ENCODE data around the gene TMEM44.

Gene TMEM44

GRCh38 chr3:194664857-194665256 lies 31.6 kb upstream of the TMEM44 start:
- TF ChIP-seq, protein P1, sequence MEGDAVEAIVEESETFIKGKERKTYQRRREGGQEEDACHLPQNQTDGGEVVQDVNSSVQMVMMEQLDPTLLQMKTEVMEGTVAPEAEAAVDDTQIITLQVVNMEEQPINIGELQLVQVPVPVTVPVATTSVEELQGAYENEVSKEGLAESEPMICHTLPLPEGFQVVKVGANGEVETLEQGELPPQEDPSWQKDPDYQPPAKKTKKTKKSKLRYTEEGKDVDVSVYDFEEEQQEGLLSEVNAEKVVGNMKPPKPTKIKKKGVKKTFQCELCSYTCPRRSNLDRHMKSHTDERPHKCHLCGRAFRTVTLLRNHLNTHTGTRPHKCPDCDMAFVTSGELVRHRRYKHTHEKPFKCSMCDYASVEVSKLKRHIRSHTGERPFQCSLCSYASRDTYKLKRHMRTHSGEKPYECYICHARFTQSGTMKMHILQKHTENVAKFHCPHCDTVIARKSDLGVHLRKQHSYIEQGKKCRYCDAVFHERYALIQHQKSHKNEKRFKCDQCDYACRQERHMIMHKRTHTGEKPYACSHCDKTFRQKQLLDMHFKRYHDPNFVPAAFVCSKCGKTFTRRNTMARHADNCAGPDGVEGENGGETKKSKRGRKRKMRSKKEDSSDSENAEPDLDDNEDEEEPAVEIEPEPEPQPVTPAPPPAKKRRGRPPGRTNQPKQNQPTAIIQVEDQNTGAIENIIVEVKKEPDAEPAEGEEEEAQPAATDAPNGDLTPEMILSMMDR (IDR thresholded peaks at IDR 0.05; ENCODE audit: borderline replicate concordance, insufficient read depth, low read depth, low read length): no peak

GRCh38 chr3:194661946-194662345 lies 28.7 kb upstream of the TMEM44 start:
- TF ChIP-seq, protein P1 (IDR thresholded peaks at IDR 0.05; ENCODE audit: borderline replicate concordance, insufficient read depth, low read depth, low read length): no peak
- no peak overlapping the region for H3K4me3 ChIP-seq (ENCODE audit: low read depth, low read length)

More at GRCh38 chr3:194664857-194665256, 31.6 kb upstream of the TMEM44 start:
- H3K4me3 ChIP-seq (ENCODE audit: low read depth, low read length): no peak overlapping the region

DNA sequence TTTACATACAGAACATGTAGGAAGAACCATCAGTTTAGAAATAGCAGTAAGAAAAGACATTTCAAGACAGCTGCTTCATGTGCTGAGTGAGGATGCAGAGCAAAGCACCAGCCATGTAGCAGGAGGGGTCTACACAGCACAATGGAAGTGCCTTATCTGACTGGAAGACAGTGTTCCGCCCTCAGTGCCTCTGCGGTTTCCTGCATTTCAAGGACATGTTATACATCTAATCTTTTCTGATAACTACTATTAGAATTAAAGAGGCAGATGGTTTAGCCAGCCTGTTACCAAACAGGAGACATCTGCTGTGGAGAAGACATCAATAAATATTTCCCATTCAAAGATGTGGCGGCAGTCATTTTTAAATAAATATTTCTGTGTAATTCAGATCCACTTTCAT lies 28.2 kb upstream of the TMEM44 start:
- no peak overlapping the region for H3K4me3 ChIP-seq (ENCODE audit: low read depth, low read length)
- TF ChIP-seq, protein P1 (IDR thresholded peaks at IDR 0.05; ENCODE audit: borderline replicate concordance, insufficient read depth, low read depth, low read length): no peak

DNA sequence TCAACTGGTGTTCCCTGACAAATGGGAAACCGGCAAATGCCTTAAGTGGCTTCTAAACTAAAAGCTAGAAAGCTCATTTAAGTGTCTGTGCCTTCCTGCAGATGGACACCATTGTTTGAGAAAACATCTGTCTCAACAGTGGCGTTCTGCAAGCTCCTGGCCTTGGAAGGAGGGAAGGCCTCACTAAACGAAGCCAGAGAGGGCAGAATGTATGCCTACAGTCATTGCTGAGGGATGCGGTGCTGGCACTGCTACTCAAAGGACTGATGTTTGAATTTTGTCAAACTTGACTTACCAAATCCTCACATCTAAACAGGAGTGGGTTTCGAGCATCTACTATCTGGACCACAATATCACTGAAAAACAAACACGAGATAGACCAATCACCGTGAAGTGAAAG lies 26.6 kb upstream of the TMEM44 start:
- TF ChIP-seq, protein P1 (IDR thresholded peaks at IDR 0.05; ENCODE audit: borderline replicate concordance, insufficient read depth, low read depth, low read length): no peak

DNA sequence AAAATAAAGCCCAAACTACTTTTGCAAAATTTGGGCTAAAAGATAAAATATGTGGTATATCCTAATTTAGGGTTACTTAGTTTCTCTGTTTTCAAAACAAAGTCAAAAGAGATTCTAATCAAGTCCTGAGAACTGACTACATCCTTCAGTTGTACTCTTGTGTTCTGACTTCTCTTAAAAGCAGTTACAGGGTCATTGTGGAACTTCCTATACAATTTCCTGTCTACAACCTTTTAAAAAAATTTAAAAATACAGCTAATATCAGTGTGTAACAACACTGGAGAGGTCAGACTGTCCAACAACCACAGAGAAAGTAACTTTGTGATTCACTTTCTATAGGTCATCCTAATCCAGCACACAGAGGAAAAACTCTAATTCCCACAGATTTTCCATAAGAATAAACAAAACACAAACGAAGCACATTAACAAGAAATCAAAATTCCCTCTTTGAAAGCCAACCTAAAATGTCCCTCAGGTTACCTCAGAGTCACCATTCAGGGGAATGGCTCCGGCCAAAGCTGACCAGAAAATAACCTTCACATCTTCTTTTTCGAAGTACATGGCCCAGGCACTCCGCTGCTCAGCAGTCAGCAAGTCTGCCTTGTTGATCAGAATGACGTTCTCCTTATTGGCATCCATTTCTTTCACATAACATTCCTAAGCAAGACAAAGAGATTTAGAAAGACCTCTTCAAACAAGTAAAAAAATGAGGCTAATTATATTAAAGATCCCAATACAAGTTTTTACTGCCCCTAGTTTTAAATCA lies 25.4 kb upstream of the TMEM44 start:
- H3K4me3 ChIP-seq (ENCODE audit: low read depth, low read length): no peak overlapping the region
- TF ChIP-seq, protein P1 (IDR thresholded peaks at IDR 0.05; ENCODE audit: borderline replicate concordance, insufficient read depth, low read depth, low read length): no peak

More for the DNA sequence above, 26.6 kb upstream of the TMEM44 start:
- no peak overlapping the region for H3K4me3 ChIP-seq (ENCODE audit: low read depth, low read length)

GRCh38 chr3:194657439-194657838 lies 24.2 kb upstream of the TMEM44 start:
- TF ChIP-seq, protein P1 (IDR thresholded peaks at IDR 0.05; ENCODE audit: borderline replicate concordance, insufficient read depth, low read depth, low read length): no peak

DNA sequence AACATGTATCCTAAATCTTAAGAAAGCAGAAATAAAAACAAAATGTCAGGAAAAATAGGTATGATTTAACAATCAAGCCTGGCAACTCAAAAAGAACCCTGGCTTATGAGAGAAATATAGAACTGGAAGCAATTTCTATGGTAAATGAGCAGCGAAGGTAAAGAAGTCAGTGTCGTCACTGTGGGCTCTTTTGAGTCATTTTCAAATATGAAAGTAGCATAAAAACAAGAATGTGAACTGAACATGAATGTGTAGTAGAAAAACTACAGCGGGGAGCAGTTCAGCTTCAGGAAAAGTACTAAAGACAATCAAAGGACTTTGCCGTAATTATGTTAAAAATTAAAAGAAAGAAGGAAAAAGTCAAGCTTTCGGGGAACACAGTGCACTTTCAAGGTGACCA lies 21.2 kb upstream of the TMEM44 start:
- TF ChIP-seq, protein P1 (IDR thresholded peaks at IDR 0.05; ENCODE audit: borderline replicate concordance, insufficient read depth, low read depth, low read length): no peak
- H3K4me3 ChIP-seq (ENCODE audit: low read depth, low read length): no peak overlapping the region

More at GRCh38 chr3:194657439-194657838, 24.2 kb upstream of the TMEM44 start:
- H3K4me3 ChIP-seq (ENCODE audit: low read depth, low read length): no peak overlapping the region
